Endothelial cell of umbilical vein (primary cell): Measurements from ENCODE around the gene DOCK4.

Source experiments
- EZH2 ChIP-seq: IDR thresholded peaks from 2 replicates; pipeline ENCODE4 v1.6.1; 2012; ENCODE audit warnings: borderline replicate concordance, low read depth, mild to moderate bottlenecking, moderate library complexity, low read length, inconsistent platforms; ENCODE audit not compliant: severe bottlenecking
- JUN ChIP-seq: IDR thresholded peaks from 2 replicates; pipeline ENCODE4 v1.6.1; 2011; ENCODE audit warnings: borderline replicate concordance, low read depth; ENCODE audit not compliant: insufficient read length, insufficient read depth
- POLR2A ChIP-seq: IDR thresholded peaks from 2 replicates; pipeline ENCODE4 v1.6.1; 2012; ENCODE audit warnings: low read depth, mild to moderate bottlenecking, control low read depth, low read length
- POLR2AphosphoS5 ChIP-seq: IDR thresholded peaks from 2 replicates; pipeline ENCODE4 v1.6.1; 2012; ENCODE audit warnings: low read depth, mild to moderate bottlenecking, control low read depth, low read length, moderate library complexity; ENCODE audit not compliant: insufficient read depth
- TF ChIP-seq, protein P1 (sequence below): IDR thresholded peaks from 2 replicates; pipeline ENCODE4 v1.6.1; 2011; ENCODE audit not compliant: insufficient read depth, insufficient read length
- TF ChIP-seq, protein P2 (sequence below), 2 donors: IDR thresholded peaks; 1 replicate in 1 of 2; 2 replicates in 1 of 2; pipeline ENCODE4 v1.5.1; 2011; ENCODE audit warnings: low read length in 2 of 2, mild to moderate bottlenecking in 2 of 2, moderate library complexity in 2 of 2, control low read depth in 1 of 2, inconsistent platforms in 1 of 2, low read depth in 1 of 2; ENCODE audit not compliant: insufficient read depth in 1 of 2; ENCODE audit errors: extremely low read depth in 1 of 2

DNA sequence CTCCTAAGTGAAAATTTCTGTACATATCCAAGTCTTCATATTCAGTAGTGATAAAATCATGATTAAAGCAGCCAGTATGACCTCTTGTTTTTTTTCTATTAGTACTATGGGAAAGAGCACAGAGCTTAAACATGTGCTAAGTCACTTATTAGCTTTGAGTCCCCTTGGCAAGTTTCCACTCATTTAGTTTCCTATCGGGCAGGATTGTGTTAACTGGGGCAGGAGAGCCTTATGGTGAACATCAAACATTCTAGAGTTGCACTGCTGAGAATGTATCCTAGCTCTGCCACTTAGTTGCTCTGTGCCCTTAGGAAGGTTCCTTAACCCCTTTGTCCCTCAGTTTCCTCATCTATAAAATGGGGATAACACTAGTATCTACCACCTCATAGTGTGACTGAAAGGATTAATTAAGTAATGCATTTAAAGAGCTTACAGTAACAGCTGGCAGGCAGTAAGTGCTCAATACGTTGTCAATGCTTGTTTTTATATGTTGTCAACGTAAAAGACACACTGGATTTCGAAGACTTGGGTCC lies 117.6 kb downstream of the DOCK4 start:
- TF ChIP-seq, protein P1, sequence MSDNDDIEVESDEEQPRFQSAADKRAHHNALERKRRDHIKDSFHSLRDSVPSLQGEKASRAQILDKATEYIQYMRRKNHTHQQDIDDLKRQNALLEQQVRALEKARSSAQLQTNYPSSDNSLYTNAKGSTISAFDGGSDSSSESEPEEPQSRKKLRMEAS = no peak
- TF ChIP-seq, protein P2, sequence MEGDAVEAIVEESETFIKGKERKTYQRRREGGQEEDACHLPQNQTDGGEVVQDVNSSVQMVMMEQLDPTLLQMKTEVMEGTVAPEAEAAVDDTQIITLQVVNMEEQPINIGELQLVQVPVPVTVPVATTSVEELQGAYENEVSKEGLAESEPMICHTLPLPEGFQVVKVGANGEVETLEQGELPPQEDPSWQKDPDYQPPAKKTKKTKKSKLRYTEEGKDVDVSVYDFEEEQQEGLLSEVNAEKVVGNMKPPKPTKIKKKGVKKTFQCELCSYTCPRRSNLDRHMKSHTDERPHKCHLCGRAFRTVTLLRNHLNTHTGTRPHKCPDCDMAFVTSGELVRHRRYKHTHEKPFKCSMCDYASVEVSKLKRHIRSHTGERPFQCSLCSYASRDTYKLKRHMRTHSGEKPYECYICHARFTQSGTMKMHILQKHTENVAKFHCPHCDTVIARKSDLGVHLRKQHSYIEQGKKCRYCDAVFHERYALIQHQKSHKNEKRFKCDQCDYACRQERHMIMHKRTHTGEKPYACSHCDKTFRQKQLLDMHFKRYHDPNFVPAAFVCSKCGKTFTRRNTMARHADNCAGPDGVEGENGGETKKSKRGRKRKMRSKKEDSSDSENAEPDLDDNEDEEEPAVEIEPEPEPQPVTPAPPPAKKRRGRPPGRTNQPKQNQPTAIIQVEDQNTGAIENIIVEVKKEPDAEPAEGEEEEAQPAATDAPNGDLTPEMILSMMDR (IDR thresholded peaks at IDR 0.05; ENCODE audit: extremely low read depth in 1 of 2, insufficient read depth in 1 of 2, low read depth in 1 of 2, low read length in 2 of 2) = no peak
- TF ChIP-seq EZH2 (no peak), POLR2AphosphoS5 (no peak), JUN (no peak), POLR2A (no peak)
